ENCODE data around the gene VIL1. TPM values are rescaled to one million over a fixed set of nuclear protein-coding genes. Genes with fewer than 3 reads are reported as not detected.
A peak's percentile ranks its signal among the peaks of the same experiment; 100 is the strongest.

VIL1 gene
- total RNA-seq, 1 donor, result not detected

DNA sequence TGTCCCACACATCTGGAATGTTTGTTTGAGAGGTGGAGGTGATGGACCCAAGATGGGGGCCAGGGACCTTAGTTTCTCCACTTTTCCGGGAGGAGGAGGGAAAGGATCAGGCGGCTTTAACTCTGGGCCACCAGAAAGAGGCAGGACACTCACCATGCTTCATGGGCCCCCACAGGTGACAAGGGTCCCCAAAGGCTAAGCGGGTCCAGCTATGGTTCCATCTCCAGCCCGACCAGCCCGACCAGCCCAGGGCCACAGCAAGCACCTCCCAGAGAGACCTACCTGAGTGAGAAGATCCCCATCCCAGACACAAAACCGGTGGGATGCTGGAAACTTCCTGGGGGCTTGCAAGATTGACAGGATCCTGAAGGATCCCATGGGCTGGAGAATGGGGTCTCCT lies 36.1 kb upstream of the VIL1 start:
- no peaks in the 10 kb centered on the region for H4K20me1 ChIP-seq (ENCODE audit: insufficient read depth, low read length)
- H3K9me3 ChIP-seq (ENCODE audit: low read depth, low read length), result no peaks in the 10 kb centered on the region
- no peak overlapping the region for H3K4me3 ChIP-seq (ENCODE audit: insufficient read depth, low read length)
- peaks cover 14% of the 10 kb centered on the region for H3K27me3 ChIP-seq (ENCODE audit: insufficient read depth, low read length)
- TF ChIP-seq, protein P1, sequence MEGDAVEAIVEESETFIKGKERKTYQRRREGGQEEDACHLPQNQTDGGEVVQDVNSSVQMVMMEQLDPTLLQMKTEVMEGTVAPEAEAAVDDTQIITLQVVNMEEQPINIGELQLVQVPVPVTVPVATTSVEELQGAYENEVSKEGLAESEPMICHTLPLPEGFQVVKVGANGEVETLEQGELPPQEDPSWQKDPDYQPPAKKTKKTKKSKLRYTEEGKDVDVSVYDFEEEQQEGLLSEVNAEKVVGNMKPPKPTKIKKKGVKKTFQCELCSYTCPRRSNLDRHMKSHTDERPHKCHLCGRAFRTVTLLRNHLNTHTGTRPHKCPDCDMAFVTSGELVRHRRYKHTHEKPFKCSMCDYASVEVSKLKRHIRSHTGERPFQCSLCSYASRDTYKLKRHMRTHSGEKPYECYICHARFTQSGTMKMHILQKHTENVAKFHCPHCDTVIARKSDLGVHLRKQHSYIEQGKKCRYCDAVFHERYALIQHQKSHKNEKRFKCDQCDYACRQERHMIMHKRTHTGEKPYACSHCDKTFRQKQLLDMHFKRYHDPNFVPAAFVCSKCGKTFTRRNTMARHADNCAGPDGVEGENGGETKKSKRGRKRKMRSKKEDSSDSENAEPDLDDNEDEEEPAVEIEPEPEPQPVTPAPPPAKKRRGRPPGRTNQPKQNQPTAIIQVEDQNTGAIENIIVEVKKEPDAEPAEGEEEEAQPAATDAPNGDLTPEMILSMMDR (IDR thresholded peaks at IDR 0.05; ENCODE audit: extremely low read depth, low read depth, low read length), result no peak
- no peak overlapping the region for H3K4me2 ChIP-seq (ENCODE audit: insufficient read depth, low read length)
- H2AFZ ChIP-seq (ENCODE audit: low read length), result no peak overlapping the region
- no peaks in the 10 kb centered on the region for H3K79me2 ChIP-seq (ENCODE audit: insufficient read depth, low read length)
- peak; percentile 30 for DNase-seq (ENCODE audit: insufficient read length, low spot score, missing footprints)
- H3K36me3 ChIP-seq (ENCODE audit: insufficient read depth, low read length), result no peaks in the 10 kb centered on the region
- H3K27ac ChIP-seq (ENCODE audit: low read depth, low read length), result no peak overlapping the region
- H3K4me1 ChIP-seq (ENCODE audit: insufficient read depth, low read length), result no peaks in the 10 kb centered on the region

DNA sequence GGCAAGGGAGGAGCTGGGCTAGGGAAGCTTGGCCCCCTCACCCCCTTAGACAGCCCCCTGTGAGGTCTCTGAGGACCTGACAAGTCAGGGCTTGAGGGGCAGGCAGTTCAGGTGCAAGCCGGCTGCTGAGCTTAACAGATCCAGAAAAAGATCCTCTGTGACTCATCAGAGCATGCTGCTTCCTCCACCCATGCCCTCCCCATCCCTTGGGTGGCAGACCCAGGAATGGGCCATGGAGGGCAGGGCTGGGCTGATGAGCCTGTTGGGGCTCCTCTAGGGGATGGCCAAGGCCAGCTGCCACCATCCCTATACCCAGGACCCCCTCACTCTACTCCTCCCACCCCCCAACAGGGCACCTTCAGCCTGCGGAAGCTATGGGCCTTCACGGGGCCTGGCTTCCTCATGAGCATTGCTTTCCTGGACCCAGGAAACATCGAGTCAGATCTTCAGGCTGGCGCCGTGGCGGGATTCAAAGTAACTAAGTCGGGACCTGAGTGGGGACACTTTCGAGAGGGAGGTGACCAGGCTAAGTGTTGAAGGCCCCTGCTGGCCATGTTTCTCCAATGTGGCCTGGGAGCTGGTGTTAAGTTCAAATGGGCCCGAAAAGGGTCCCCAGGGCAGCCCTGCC lies 34.9 kb upstream of the VIL1 start:
- Histone ChIP-seq H3K79me2 (ENCODE audit: insufficient read depth, low read length) (no peaks in the 10 kb centered on the region), H2AFZ (ENCODE audit: low read length) (no peak overlapping the region), H4K20me1 (ENCODE audit: insufficient read depth, low read length) (no peaks in the 10 kb centered on the region), H3K27me3 (ENCODE audit: insufficient read depth, low read length) (peaks cover 10% of the 10 kb centered on the region), H3K36me3 (ENCODE audit: insufficient read depth, low read length) (no peaks in the 10 kb centered on the region), H3K27ac (ENCODE audit: low read depth, low read length) (no peak overlapping the region), H3K4me1 (ENCODE audit: insufficient read depth, low read length) (no peaks in the 10 kb centered on the region), H3K9me3 (ENCODE audit: low read depth, low read length) (no peaks in the 10 kb centered on the region), H3K4me3 (ENCODE audit: insufficient read depth, low read length) (no peak overlapping the region), H3K4me2 (ENCODE audit: insufficient read depth, low read length) (no peak overlapping the region)
- peak; percentile 84 for DNase-seq (ENCODE audit: insufficient read length, low spot score, missing footprints)
- TF ChIP-seq, protein P1 (IDR thresholded peaks at IDR 0.05; ENCODE audit: extremely low read depth, low read depth, low read length), result no peak

DNA sequence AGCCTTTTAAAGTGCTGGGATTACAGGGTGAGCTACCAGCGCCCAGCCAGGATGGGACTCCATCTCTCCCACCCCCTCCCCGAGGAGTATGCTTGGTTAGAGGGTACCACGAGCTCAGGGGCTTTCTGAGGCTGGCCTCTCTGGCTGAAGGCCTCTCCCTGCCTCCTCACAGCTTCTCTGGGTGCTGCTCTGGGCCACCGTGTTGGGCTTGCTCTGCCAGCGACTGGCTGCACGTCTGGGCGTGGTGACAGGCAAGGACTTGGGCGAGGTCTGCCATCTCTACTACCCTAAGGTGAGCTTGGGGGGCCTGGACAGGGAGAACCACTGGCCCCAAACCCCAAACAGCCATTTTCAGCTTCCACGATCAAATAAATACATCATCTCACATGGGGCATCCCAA lies 33.9 kb upstream of the VIL1 start:
- no peak overlapping the region for H3K4me2 ChIP-seq (ENCODE audit: insufficient read depth, low read length)
- peaks cover 10% of the 10 kb centered on the region for H3K27me3 ChIP-seq (ENCODE audit: insufficient read depth, low read length)
- H3K27ac ChIP-seq (ENCODE audit: low read depth, low read length), result no peak overlapping the region
- no peaks in the 10 kb centered on the region for H3K36me3 ChIP-seq (ENCODE audit: insufficient read depth, low read length)
- no peaks in the 10 kb centered on the region for H3K79me2 ChIP-seq (ENCODE audit: insufficient read depth, low read length)
- DNase-seq (ENCODE audit: insufficient read length, low spot score, missing footprints), result peak; percentile 25
- no peaks in the 10 kb centered on the region for H4K20me1 ChIP-seq (ENCODE audit: insufficient read depth, low read length)
- no peak overlapping the region for H2AFZ ChIP-seq (ENCODE audit: low read length)
- no peaks in the 10 kb centered on the region for H3K4me1 ChIP-seq (ENCODE audit: insufficient read depth, low read length)
- TF ChIP-seq, protein P1 (IDR thresholded peaks at IDR 0.05; ENCODE audit: extremely low read depth, low read depth, low read length), result no peak
- H3K4me3 ChIP-seq (ENCODE audit: insufficient read depth, low read length), result no peak overlapping the region
- H3K9me3 ChIP-seq (ENCODE audit: low read depth, low read length), result no peaks in the 10 kb centered on the region

DNA sequence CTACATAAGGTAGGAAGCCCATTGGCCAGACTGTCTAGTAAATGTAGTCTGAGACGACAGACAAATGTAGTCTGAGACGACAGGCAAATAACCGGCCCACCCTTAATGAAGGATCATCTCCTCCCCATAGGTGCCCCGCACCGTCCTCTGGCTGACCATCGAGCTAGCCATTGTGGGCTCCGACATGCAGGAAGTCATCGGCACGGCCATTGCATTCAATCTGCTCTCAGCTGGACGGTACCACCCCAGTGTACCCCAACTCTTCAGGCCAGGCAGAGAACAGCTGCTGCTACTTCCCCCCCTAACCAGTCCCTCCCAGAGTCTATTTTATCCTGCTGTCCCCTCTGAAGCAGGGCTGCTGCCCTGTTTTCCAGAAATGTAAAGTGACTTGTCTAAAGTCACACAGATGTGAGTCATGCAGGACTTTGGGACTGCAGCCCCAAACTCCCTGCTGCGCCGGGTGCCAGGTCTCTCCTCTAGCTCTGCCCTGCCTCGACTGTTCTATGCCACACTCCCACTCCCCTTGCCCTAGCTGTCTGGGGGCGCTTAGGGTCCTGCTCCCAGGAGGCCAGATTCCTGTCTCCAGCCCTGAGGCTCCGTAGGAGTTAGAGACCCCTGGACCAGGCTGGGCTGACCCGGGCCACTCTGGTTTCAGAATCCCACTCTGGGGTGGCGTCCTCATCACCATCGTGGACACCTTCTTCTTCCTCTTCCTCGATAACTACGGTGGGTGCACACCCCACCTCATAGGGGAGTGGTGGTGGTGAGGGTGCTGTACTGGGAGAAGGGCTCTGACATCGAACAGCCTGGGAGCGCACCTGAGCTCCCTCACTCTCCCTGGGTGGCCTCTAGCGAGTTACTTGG lies 32.2 kb upstream of the VIL1 start:
- Histone ChIP-seq H3K36me3 (ENCODE audit: insufficient read depth, low read length) (no peaks in the 10 kb centered on the region), H3K9me3 (ENCODE audit: low read depth, low read length) (no peaks in the 10 kb centered on the region), H3K4me3 (ENCODE audit: insufficient read depth, low read length) (no peak overlapping the region), H4K20me1 (ENCODE audit: insufficient read depth, low read length) (no peaks in the 10 kb centered on the region), H3K4me2 (ENCODE audit: insufficient read depth, low read length) (peak overlapping the region; percentile 77), H3K27ac (ENCODE audit: low read depth, low read length) (no peak overlapping the region), H3K27me3 (ENCODE audit: insufficient read depth, low read length) (peaks cover 8% of the 10 kb centered on the region), H3K79me2 (ENCODE audit: insufficient read depth, low read length) (no peaks in the 10 kb centered on the region), H2AFZ (ENCODE audit: low read length) (no peak overlapping the region), H3K4me1 (ENCODE audit: insufficient read depth, low read length) (no peaks in the 10 kb centered on the region)
- TF ChIP-seq, protein P1 (IDR thresholded peaks at IDR 0.05; ENCODE audit: extremely low read depth, low read depth, low read length), result no peak
- DNase-seq (ENCODE audit: insufficient read length, low spot score, missing footprints), result peak; percentile 5
